ENCODE results near the gene FRY.

DNA sequence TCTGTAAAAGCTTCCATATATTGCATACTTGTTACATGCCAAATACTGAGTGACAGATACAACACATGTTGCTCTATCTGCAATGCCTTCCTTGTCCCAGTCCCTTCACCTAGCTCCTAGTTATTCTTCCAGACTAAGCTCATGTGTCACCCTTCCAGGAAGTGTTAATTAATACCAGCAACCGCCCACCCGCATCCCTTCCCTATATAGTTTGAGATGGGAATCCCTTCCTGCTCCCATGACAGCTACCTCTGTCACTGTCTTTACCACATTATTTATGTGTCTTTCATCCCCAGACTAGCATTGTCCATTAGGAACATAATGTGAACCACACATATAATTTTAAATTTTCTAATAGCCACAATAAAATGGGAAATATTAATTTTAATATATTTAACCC is 49.5 kb upstream of the FRY start:
- TF ChIP-seq ZNF384 (IDR thresholded peaks at IDR 0.05): no peak
- no peak for TF ChIP-seq CTBP1 (IDR thresholded peaks at IDR 0.05; ENCODE audit: borderline replicate concordance)
- TF ChIP-seq BHLHE40 (IDR thresholded peaks at IDR 0.05; ENCODE audit: borderline replicate concordance): no peak
- no peak for TF ChIP-seq FOXK2 (IDR thresholded peaks at IDR 0.05)
- TF ChIP-seq SP1 (IDR thresholded peaks at IDR 0.05): no peak
- TF ChIP-seq TARDBP (IDR thresholded peaks at IDR 0.05): no peak
